ENCODE measurements around the gene TJAP1.

DNA sequence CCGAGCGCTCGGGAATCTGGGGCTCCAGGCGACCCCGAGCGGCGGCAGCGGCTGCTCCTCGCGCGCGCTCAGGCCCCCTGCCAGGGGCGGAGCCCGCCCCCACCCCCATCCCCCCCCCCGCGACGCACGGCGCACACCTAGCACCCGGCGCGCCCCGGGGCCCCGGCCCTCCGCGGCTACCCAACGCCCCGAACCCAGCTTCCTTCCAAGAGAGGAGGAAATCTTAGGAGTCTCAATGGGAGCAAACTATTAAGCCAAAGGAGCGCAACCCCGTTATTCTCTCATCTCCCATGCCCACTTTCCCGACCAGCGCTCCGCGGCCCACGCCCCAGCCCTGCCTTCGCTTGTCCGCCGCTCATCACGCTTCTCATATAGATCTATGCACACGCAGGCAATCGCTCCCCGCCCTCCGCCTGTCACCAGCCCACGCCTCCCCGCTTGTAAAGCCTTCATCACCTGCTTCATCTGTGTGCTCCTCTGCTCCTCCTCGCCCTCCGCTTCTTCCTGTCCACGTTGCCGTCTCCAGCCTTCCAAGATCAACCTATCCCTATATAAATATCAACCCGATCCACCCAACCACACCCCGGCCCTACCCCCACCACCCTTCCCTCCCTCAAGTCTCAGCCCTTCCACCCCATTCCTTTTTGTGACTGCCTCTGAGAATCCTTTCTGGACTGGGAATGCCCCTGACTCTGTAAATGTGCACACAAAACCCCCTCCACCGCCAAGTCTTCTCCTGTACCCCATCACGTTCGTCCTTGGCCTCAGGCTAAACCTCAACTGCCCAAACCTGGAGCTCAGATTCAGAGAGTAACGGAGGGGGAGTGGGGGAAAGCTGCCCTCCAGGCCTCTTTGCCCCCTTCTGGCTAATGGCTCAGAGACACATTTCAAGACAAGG, 21.6 kb upstream of the TJAP1 start, which contains the start of gene DLK2:
- TF ChIP-seq CTCF (IDR thresholded peaks at IDR 0.05; ENCODE audit: insufficient read depth, low read length, poor library complexity, severe bottlenecking) (no peak), EZH2phosphoT487 (conservative IDR thresholded peaks at IDR 0.05; ENCODE audit: low read length) (no peak)
